WTC11 (cell line): Measurements from ENCODE around the gene EIF1AD. TPM values are rescaled to one million over a fixed set of nuclear protein-coding genes. Genes with fewer than 3 reads are reported as not detected.

Experiments used
- ATAC-seq: fragments of 200-7000 bp; cut with Tn5 transposase; 2 replicates; pipeline ENCODE4 v1.10.0; 2021; ENCODE audit warnings: mild to moderate bottlenecking, moderate library complexity
- CTCF ChIA-PET: fragments of 300-600 bp; sonication (Branson Sonifier 250); formaldehyde crosslinking; loops from one replicate; lab custom pipeline; 2021; ENCODE audit warnings: antibody characterized with exemption; lab: Charles Lee
- POLR2A ChIA-PET: fragments of 350-600 bp; sonication (Branson Sonifier 250); formaldehyde crosslinking; loops from one replicate; lab custom pipeline; 2021; ENCODE audit warnings: antibody characterized with exemption; lab: Charles Lee
- DNase-seq: peaks from one replicate; pipeline ENCODE4 v3.0.0; 2021; ENCODE audit warnings: low spot score
- H3K27ac Mint-ChIP-seq: 2 replicates; pipeline ENCODE4 v1.8.0; 2021; ENCODE audit warnings: mixed read lengths
- H3K27me3 Mint-ChIP-seq: 2 replicates; pipeline ENCODE4 v1.8.0; 2021; ENCODE audit warnings: low read depth, mild to moderate bottlenecking, moderate library complexity, mixed read lengths
- H3K36me3 Mint-ChIP-seq: 2 replicates; pipeline ENCODE4 v1.8.0; 2021; ENCODE audit warnings: mixed read lengths
- H3K4me1 Mint-ChIP-seq: 2 replicates; pipeline ENCODE4 v1.8.0; 2022; ENCODE audit warnings: mixed read lengths
- H3K4me3 Mint-ChIP-seq: 2 replicates; pipeline ENCODE4 v1.8.0; 2021; ENCODE audit warnings: mild to moderate bottlenecking, moderate library complexity, mixed read lengths
- H3K9me3 Mint-ChIP-seq: 2 replicates; pipeline ENCODE4 v1.8.0; 2021; ENCODE audit warnings: mixed read lengths
- CREM ChIP-seq: sonication (generic); formaldehyde crosslinking; IDR thresholded peaks from 2 replicates; pipeline ENCODE4 v1.8.1; 2022; ENCODE audit warnings: mild to moderate bottlenecking, missing genetic modification reagents, moderate library complexity
- GRHL2 ChIP-seq: fragments of 250-450 bp; sonication (Bioruptor Pico); IDR thresholded peaks from 2 replicates; pipeline ENCODE4 v1.8.0; 2022; ENCODE audit warnings: mild to moderate bottlenecking, moderate library complexity; ENCODE audit not compliant: insufficient replicate concordance, severe bottlenecking
- HMGA2 ChIP-seq: fragments of 250-450 bp; sonication (Bioruptor Pico); IDR thresholded peaks from 2 replicates; pipeline ENCODE4 v1.4.0; 2021; ENCODE audit warnings: mild to moderate bottlenecking, moderate library complexity
- IRF2 ChIP-seq: sonication (generic); formaldehyde crosslinking; IDR thresholded peaks from 2 replicates; pipeline ENCODE4 v1.8.0; 2022; ENCODE audit warnings: low read depth, missing genetic modification reagents, borderline replicate concordance
- NFYB ChIP-seq: sonication (generic); formaldehyde crosslinking; conservative IDR thresholded peaks from 2 replicates; pipeline ENCODE4 v1.8.0; 2022; ENCODE audit warnings: low read depth, missing genetic modification reagents
- RELA ChIP-seq: sonication (generic); formaldehyde crosslinking; IDR thresholded peaks from 2 replicates; pipeline ENCODE4 v1.8.1; 2022; ENCODE audit warnings: missing genetic modification reagents, mild to moderate bottlenecking, borderline replicate concordance
- SMAD3 ChIP-seq: sonication (generic); formaldehyde crosslinking; IDR thresholded peaks from 2 replicates; pipeline ENCODE4 v1.8.0; 2022; ENCODE audit warnings: missing genetic modification reagents, mild to moderate bottlenecking, borderline replicate concordance
- ZNF121 ChIP-seq: sonication (generic); formaldehyde crosslinking; IDR thresholded peaks from 2 replicates; pipeline ENCODE4 v1.8.0; 2023; ENCODE audit warnings: missing genetic modification reagents
- ZNF232 ChIP-seq: sonication (generic); formaldehyde crosslinking; IDR thresholded peaks from 2 replicates; pipeline ENCODE4 v1.8.0; 2022; ENCODE audit warnings: mild to moderate bottlenecking, missing genetic modification reagents
- ZNF317 ChIP-seq: sonication (generic); formaldehyde crosslinking; IDR thresholded peaks from 2 replicates; pipeline ENCODE4 v1.8.1; 2023; ENCODE audit warnings: low read depth, mild to moderate bottlenecking, moderate library complexity, missing genetic modification reagents, borderline replicate concordance
- ZNF396 ChIP-seq: fragments of 250-450 bp; sonication (Bioruptor Pico); IDR thresholded peaks from 2 replicates; pipeline ENCODE4 v1.8.0; 2021; ENCODE audit warnings: mild to moderate bottlenecking, moderate library complexity, borderline replicate concordance
- ZNF671 ChIP-seq: fragments of 250-450 bp; sonication (Bioruptor Pico); IDR thresholded peaks from 2 replicates; pipeline ENCODE4 v1.8.0; 2021; ENCODE audit warnings: mild to moderate bottlenecking
- total RNA-seq: library from RNA; stranded (reverse); gene quantifications from 3 replicates; pipeline ENCODE4 v1.2.3, GENCODE V29; 2021
- TF ChIP-seq, protein P1 (sequence below): sonication (generic); formaldehyde crosslinking; IDR thresholded peaks from 2 replicates; pipeline ENCODE4 v1.8.1; 2022; ENCODE audit warnings: low read depth, missing genetic modification reagents, borderline replicate concordance
- TF ChIP-seq, protein P2 (sequence below): sonication (generic); formaldehyde crosslinking; IDR thresholded peaks from 2 replicates; pipeline ENCODE4 v1.8.1; 2022; ENCODE audit warnings: low read depth, mild to moderate bottlenecking, moderate library complexity, missing genetic modification reagents, borderline replicate concordance
- TF ChIP-seq, protein P3 (sequence below): sonication (generic); formaldehyde crosslinking; IDR thresholded peaks from 2 replicates; pipeline ENCODE4 v1.8.0; 2022; ENCODE audit warnings: mild to moderate bottlenecking, missing genetic modification reagents
- TF ChIP-seq, protein P4 (sequence below): fragments of 250-450 bp; sonication (Bioruptor Pico); IDR thresholded peaks from 2 replicates; pipeline ENCODE4 v1.9.0; 2021; ENCODE audit warnings: mild to moderate bottlenecking
- TF ChIP-seq, protein P5 (sequence below): sonication (generic); formaldehyde crosslinking; IDR thresholded peaks from 2 replicates; pipeline ENCODE4 v1.8.1; 2023; ENCODE audit warnings: mild to moderate bottlenecking, moderate library complexity, missing genetic modification reagents

The EIF1AD gene
- total RNA-seq, 1 experiment from 2014 or later: 37.6 TPM

DNA sequence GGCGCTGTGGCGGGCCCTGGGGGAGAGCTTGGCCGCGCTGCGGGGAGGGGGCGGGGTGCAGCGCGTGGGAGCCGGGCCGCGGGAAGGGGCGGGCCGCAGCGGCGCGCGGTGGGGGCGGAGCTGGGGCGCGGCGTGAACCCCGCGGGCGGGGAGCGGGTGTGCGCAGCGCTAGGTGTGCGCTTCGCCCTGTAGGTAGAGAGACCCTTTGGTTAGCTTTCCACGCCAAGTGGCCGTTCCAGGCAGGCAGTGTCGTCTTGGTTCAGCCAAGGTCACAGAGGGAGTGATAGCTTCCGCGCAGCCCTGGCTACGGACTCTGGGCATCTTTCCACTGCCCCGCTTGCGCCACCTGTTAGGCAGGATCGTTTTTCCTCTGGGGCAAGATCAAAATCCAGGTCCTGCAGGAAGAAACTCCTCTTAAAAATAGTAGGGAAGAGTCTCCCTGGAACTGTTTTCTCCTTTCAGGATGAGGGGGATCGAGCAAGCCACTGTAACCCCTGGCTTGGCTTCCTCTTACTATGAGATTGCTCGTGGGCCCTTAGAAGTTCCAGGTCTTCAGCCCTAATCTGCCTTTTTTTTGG is 780 bp upstream of the EIF1AD start:
- peak; percentile 2; the same call in 1 of the 2 replicates for ATAC-seq
- no peak for DNase-seq

DNA sequence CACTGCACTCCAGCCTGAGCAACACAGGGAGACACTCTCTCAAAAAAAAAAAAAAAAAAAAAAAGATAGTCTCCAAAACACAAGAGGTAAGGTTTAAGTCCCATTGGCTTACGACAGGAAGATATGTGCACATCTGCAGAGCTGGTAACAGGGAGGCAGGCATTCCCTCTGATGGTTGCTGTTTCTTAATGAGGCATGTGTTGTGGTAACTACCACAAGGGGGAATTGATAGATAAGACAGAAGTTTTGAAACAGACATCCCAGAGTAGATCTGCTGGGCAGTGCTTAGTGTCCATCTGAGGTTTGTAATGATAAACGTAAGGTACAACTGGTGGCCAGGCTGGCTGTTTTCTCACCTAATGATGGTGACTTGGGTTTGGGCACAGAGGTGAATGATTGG is 4.7 kb downstream of the EIF1AD start:
- H3K4me1 Mint-ChIP-seq: peaks cover 4% of the 10 kb centered on the region
- CTCF ChIA-PET: no interaction called here
- TF ChIP-seq ZNF121 (CRISPR knock-in tag) (no peak), HMGA2 (no peak), GRHL2 (CRISPR knock-in tag) (no peak), ZNF396 (CRISPR knock-in tag) (no peak)
- ATAC-seq: no peak
- H3K4me3 Mint-ChIP-seq: no peak overlapping the region
- H3K9me3 Mint-ChIP-seq: no peaks in the 10 kb centered on the region
- no peak for DNase-seq
- H3K36me3 Mint-ChIP-seq: peaks cover 42% of the 10 kb centered on the region
- H3K27me3 Mint-ChIP-seq: no peaks in the 10 kb centered on the region
- H3K27ac Mint-ChIP-seq: no peak overlapping the region
- POLR2A ChIA-PET: no interaction called here

More for the DNA sequence above, 780 bp upstream of the EIF1AD start:
- TF ChIP-seq, protein P1, sequence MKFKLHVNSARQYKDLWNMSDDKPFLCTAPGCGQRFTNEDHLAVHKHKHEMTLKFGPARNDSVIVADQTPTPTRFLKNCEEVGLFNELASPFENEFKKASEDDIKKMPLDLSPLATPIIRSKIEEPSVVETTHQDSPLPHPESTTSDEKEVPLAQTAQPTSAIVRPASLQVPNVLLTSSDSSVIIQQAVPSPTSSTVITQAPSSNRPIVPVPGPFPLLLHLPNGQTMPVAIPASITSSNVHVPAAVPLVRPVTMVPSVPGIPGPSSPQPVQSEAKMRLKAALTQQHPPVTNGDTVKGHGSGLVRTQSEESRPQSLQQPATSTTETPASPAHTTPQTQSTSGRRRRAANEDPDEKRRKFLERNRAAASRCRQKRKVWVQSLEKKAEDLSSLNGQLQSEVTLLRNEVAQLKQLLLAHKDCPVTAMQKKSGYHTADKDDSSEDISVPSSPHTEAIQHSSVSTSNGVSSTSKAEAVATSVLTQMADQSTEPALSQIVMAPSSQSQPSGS (CRISPR knock-in tag): 0 out of 2 replicates have a peak, but pooled peaks have one; percentile 7
- TF ChIP-seq ZNF317 (CRISPR knock-in tag) (no peak), ZNF232 (CRISPR knock-in tag) (0 out of 2 replicates have a peak, but pooled peaks have one; percentile 8)
- Mint-ChIP-seq H3K4me1 (peaks cover 21% of the 10 kb centered on the region), H3K27ac (peak overlapping the region; percentile 67), H3K27me3 (no peaks in the 10 kb centered on the region), H3K36me3 (peaks cover 46% of the 10 kb centered on the region), H3K4me3 (peak overlapping the region; percentile 96), H3K9me3 (no peaks in the 10 kb centered on the region)
- CTCF ChIA-PET: interaction anchor here (0.8 to 1.5 kb wide), 11 partner anchors 9 to 280 kb away, joined by 3 to 10 read pairs (median 5); partner anchors contain the start of genes CFL1, CST6 and FIBP
- POLR2A ChIA-PET: interaction anchor here (1.0 kb wide), 1 partner anchor 91 kb away, joined by 4 read pairs; no protein-coding TSS in a partner anchor

DNA sequence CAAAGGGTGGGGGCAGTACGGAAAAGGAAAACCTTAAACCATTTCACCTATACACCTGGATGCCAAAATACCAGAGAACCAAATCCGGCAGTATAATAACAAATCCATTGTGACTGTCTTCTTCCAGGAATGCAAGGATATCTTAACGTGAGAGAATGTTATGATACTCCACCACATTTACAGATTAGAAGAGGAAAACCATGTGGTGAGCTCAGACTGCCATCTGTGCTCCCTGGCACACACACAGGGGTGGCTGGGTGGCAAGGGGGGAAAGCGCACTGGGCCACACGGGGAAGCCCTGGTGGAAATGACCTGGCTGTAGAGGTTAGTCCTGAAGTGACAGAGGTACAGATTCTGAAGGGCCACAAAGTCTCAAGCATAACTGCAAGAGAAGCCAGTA is 9.9 kb downstream of the EIF1AD start:
- ChIA-PET CTCF (interaction anchor here (1.1 to 2.3 kb wide), 4 partner anchors 11 to 212 kb away, joined by 4 to 8 read pairs (median 6); no protein-coding TSS in a partner anchor), POLR2A (no interaction called here)
- DNase-seq: no peak
- Mint-ChIP-seq H3K36me3 (peaks cover 4% of the 10 kb centered on the region; the same call in 1 of the 2 replicates), H3K27me3 (no peaks in the 10 kb centered on the region), H3K4me3 (no peak overlapping the region), H3K27ac (no peak overlapping the region), H3K9me3 (no peaks in the 10 kb centered on the region), H3K4me1 (no peaks in the 10 kb centered on the region)
- TF ChIP-seq RELA (CRISPR knock-in tag) (no peak), NFYB (CRISPR knock-in tag) (no peak), ZNF671 (CRISPR knock-in tag) (no peak), IRF2 (CRISPR knock-in tag) (no peak), CREM (CRISPR knock-in tag) (no peak), SMAD3 (CRISPR knock-in tag) (no peak)
- TF ChIP-seq, protein P2, sequence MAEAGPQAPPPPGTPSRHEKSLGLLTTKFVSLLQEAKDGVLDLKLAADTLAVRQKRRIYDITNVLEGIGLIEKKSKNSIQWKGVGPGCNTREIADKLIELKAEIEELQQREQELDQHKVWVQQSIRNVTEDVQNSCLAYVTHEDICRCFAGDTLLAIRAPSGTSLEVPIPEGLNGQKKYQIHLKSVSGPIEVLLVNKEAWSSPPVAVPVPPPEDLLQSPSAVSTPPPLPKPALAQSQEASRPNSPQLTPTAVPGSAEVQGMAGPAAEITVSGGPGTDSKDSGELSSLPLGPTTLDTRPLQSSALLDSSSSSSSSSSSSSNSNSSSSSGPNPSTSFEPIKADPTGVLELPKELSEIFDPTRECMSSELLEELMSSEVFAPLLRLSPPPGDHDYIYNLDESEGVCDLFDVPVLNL (CRISPR knock-in tag): no peak
- TF ChIP-seq, protein P3, sequence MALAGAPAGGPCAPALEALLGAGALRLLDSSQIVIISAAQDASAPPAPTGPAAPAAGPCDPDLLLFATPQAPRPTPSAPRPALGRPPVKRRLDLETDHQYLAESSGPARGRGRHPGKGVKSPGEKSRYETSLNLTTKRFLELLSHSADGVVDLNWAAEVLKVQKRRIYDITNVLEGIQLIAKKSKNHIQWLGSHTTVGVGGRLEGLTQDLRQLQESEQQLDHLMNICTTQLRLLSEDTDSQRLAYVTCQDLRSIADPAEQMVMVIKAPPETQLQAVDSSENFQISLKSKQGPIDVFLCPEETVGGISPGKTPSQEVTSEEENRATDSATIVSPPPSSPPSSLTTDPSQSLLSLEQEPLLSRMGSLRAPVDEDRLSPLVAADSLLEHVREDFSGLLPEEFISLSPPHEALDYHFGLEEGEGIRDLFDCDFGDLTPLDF (CRISPR knock-in tag): no peak
- TF ChIP-seq, protein P4, sequence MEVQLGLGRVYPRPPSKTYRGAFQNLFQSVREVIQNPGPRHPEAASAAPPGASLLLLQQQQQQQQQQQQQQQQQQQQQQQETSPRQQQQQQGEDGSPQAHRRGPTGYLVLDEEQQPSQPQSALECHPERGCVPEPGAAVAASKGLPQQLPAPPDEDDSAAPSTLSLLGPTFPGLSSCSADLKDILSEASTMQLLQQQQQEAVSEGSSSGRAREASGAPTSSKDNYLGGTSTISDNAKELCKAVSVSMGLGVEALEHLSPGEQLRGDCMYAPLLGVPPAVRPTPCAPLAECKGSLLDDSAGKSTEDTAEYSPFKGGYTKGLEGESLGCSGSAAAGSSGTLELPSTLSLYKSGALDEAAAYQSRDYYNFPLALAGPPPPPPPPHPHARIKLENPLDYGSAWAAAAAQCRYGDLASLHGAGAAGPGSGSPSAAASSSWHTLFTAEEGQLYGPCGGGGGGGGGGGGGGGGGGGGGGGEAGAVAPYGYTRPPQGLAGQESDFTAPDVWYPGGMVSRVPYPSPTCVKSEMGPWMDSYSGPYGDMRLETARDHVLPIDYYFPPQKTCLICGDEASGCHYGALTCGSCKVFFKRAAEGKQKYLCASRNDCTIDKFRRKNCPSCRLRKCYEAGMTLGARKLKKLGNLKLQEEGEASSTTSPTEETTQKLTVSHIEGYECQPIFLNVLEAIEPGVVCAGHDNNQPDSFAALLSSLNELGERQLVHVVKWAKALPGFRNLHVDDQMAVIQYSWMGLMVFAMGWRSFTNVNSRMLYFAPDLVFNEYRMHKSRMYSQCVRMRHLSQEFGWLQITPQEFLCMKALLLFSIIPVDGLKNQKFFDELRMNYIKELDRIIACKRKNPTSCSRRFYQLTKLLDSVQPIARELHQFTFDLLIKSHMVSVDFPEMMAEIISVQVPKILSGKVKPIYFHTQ (CRISPR knock-in tag): no peak
- TF ChIP-seq, protein P5, sequence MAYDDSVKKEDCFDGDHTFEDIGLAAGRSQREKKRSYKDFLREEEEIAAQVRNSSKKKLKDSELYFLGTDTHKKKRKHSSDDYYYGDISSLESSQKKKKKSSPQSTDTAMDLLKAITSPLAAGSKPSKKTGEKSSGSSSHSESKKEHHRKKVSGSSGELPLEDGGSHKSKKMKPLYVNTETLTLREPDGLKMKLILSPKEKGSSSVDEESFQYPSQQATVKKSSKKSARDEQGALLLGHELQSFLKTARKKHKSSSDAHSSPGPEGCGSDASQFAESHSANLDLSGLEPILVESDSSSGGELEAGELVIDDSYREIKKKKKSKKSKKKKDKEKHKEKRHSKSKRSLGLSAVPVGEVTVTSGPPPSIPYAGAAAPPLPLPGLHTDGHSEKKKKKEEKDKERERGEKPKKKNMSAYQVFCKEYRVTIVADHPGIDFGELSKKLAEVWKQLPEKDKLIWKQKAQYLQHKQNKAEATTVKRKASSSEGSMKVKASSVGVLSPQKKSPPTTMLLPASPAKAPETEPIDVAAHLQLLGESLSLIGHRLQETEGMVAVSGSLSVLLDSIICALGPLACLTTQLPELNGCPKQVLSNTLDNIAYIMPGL (CRISPR knock-in tag): no peak
- TF ChIP-seq, all 79 proteins: peak for 0
- ATAC-seq: no peak
